ENCODE measurements around the gene CHERP. TPM values are rescaled to one million over a fixed set of nuclear protein-coding genes. Genes with fewer than 3 reads are reported as not detected.

Gene CHERP
- total and polyA plus RNA-seq, 2 of the 13 experiments (the other 11 are each of a cell fraction or from before 2014, with no cell fraction given), result 4.3 to 5.4 TPM

- TF ChIP-seq TAF15 (IDR thresholded peaks at IDR 0.05; ENCODE audit: low read depth, low read length, poor library complexity, severe bottlenecking), result no peak
- TF ChIP-seq GZF1 (CRISPR knock-in tag; IDR thresholded peaks at IDR 0.05), result no peak
- no peak for TF ChIP-seq ZNF510 (CRISPR knock-in tag; IDR thresholded peaks at IDR 0.05; ENCODE audit: low read depth)
- peak; percentile 77; the same call in 1 of the 2 replicates for TF ChIP-seq ZNF232 (CRISPR knock-in tag; IDR thresholded peaks at IDR 0.05; ENCODE audit: borderline replicate concordance)
- TF ChIP-seq ZGPAT (CRISPR knock-in tag; IDR thresholded peaks at IDR 0.05), result peak; percentile 80
- TF ChIP-seq AHR (CRISPR knock-in tag; IDR thresholded peaks at IDR 0.05), result 0 out of 2 replicates have a peak, but pooled peaks have one; percentile 77
- TF ChIP-seq UBTF (CRISPR knock-in tag; IDR thresholded peaks at IDR 0.05), result peak; percentile 89
- TF ChIP-seq ZNF891 (CRISPR knock-in tag; IDR thresholded peaks at IDR 0.05), result no peak; the same call in 1 of the 2 replicates
- no peak for TF ChIP-seq ARNT (IDR thresholded peaks at IDR 0.05)
- no peak for TF ChIP-seq SNAPC4 (CRISPR knock-in tag; IDR thresholded peaks at IDR 0.05)
- TF ChIP-seq GATAD2A (CRISPR knock-in tag; IDR thresholded peaks at IDR 0.05), result peak; percentile 24; the same call in 1 of the 2 replicates
- no peak for TF ChIP-seq TIGD3 (CRISPR knock-in tag; IDR thresholded peaks at IDR 0.05; ENCODE audit: borderline replicate concordance)
- TF ChIP-seq RELA (CRISPR knock-in tag; IDR thresholded peaks at IDR 0.05), result no peak
- TF ChIP-seq PHF5A (CRISPR knock-in tag; IDR thresholded peaks at IDR 0.05; ENCODE audit: low read depth, unreplicated experiment), result no peak
- TF ChIP-seq TBL1XR1 (IDR thresholded peaks at IDR 0.05; ENCODE audit: borderline replicate concordance, low read length, partially characterized antibody), result no peak
- TF ChIP-seq LBX2 (CRISPR knock-in tag; IDR thresholded peaks at IDR 0.05; ENCODE audit: borderline replicate concordance), result no peak
- TF ChIP-seq ATF7-NPFF (CRISPR knock-in tag; IDR thresholded peaks at IDR 0.05; ENCODE audit: low read depth), result no peak
- 0 out of 2 replicates have a peak, but pooled peaks have one; percentile 54 for TF ChIP-seq ZFP62 (CRISPR knock-in tag; IDR thresholded peaks at IDR 0.05)
Measured at GRCh38 chr19:16572332-16573211, 30.3 kb upstream of the CHERP start, which contains the start of gene SLC35E1 (continued).

Measured in HepG2 (cell line).